CD4-positive, alpha-beta T cell treated with Interleukin-4 for 1 hour (primary cell): ENCODE data around the gene WFIKKN2.
A peak's percentile ranks its signal among the peaks of the same experiment; 100 is the strongest.

ENCODE experiments used
- DNase-seq, 2 donors: peaks; one replicate each; pipeline ENCODE4 v3.0.0-alpha.2; 2020 to 2022

WFIKKN2 gene

GRCh38 chr17:50813583-50813982 is 21.8 kb upstream of the WFIKKN2 start:
- DNase-seq = no peak

- DNase-seq = no peak
Observed at GRCh38 chr17:50815400-50815799, 20.0 kb upstream of the WFIKKN2 start.

GRCh38 chr17:50816271-50816670 is 19.1 kb upstream of the WFIKKN2 start:
- no peak for DNase-seq

- peak; percentile 42 to 60 for DNase-seq
Observed at GRCh38 chr17:50816771-50817751, 18.3 kb upstream of the WFIKKN2 start.

GRCh38 chr17:50817838-50818237 is 17.5 kb upstream of the WFIKKN2 start:
- no peak for DNase-seq

GRCh38 chr17:50818261-50818660 is 17.1 kb upstream of the WFIKKN2 start:
- DNase-seq = no peak

GRCh38 chr17:50818921-50819657 is 16.3 kb upstream of the WFIKKN2 start:
- no peak for DNase-seq

- DNase-seq = no peak
Observed at GRCh38 chr17:50820651-50821050, 14.7 kb upstream of the WFIKKN2 start.

- DNase-seq = no peak
Observed at GRCh38 chr17:50822550-50822949, 12.8 kb upstream of the WFIKKN2 start.

- no peak for DNase-seq
Observed at GRCh38 chr17:50824429-50824828, 11.0 kb upstream of the WFIKKN2 start.

- DNase-seq = no peak
Observed at GRCh38 chr17:50825188-50825587, 10.2 kb upstream of the WFIKKN2 start.

GRCh38 chr17:50828508-50829170 is 6.7 kb upstream of the WFIKKN2 start:
- DNase-seq = no peak

- no peak for DNase-seq
Observed at GRCh38 chr17:50829332-50829731, 6.1 kb upstream of the WFIKKN2 start.

- no peak for DNase-seq
Observed at GRCh38 chr17:50830352-50830751, 5.0 kb upstream of the WFIKKN2 start.

GRCh38 chr17:50830994-50831393 is 4.4 kb upstream of the WFIKKN2 start:
- DNase-seq = no peak

GRCh38 chr17:50831471-50831928 is 3.9 kb upstream of the WFIKKN2 start:
- no peak for DNase-seq

- DNase-seq = no peak
Observed at GRCh38 chr17:50832267-50832863, 3.0 kb upstream of the WFIKKN2 start.

GRCh38 chr17:50832864-50833381 is 2.5 kb upstream of the WFIKKN2 start:
- no peak for DNase-seq

GRCh38 chr17:50833510-50834428 is 1.6 kb upstream of the WFIKKN2 start:
- no peak for DNase-seq

- DNase-seq = no peak
Observed at GRCh38 chr17:50834429-50835300, 721 bp upstream of the WFIKKN2 start.
